ENCODE data around the gene SVEP1.

- TF ChIP-seq EZH2 (IDR thresholded peaks at IDR 0.05; ENCODE audit: low read depth, unreplicated experiment) (no peak), EZH2phosphoT487 (IDR thresholded peaks at IDR 0.05; ENCODE audit: unreplicated experiment) (no peak), POLR2AphosphoS5 (IDR thresholded peaks at IDR 0.05; ENCODE audit: low read depth) (no peak)
Observed at GRCh38 chr9:110588296-110588695, 8.8 kb upstream of the SVEP1 start.
